HCT116 (cell line): Measurements from ENCODE around the gene ATP7B.

ENCODE experiments used
- CTCF ChIP-seq, 3 experiments: fragments of 200-600 bp in 1 of 3; sonication (generic) in 1 of 3; IDR thresholded peaks in 2 of 3; conservative IDR thresholded peaks in 1 of 3; 2 replicates each; pipeline ENCODE4 v1.5.1; 2012 to 2017; ENCODE audit warnings: low read depth in 2 of 3, low read length in 2 of 3, antibody characterized with exemption in 1 of 3, borderline replicate concordance in 1 of 3, control low read depth in 1 of 3, mild to moderate bottlenecking in 1 of 3, mixed read lengths in 1 of 3, mixed run types in 1 of 3, moderate library complexity in 1 of 3; ENCODE audit not compliant: insufficient read depth in 1 of 3
- EZH2 ChIP-seq: fragments of 200-600 bp; sonication (generic); IDR thresholded peaks from 2 replicates; pipeline ENCODE4 v1.6.1; 2017; ENCODE audit warnings: antibody characterized with exemption, mixed run types
- JUND ChIP-seq: IDR thresholded peaks from 2 replicates; pipeline ENCODE4 v1.6.1; 2012
- SRF ChIP-seq: IDR thresholded peaks from 2 replicates; pipeline ENCODE4 v1.6.1; 2012; ENCODE audit warnings: low read depth
- TCF7L2 ChIP-seq: IDR thresholded peaks from 2 replicates; pipeline ENCODE4 v1.7.0; 2011; ENCODE audit warnings: borderline replicate concordance, inconsistent platforms; ENCODE audit not compliant: insufficient read depth, insufficient read length; ENCODE audit errors: extremely low read depth
- YY1 ChIP-seq: IDR thresholded peaks from 2 replicates; pipeline ENCODE4 v1.6.1; 2011; ENCODE audit warnings: low read length, low read depth, moderate library complexity, mild to moderate bottlenecking; ENCODE audit not compliant: insufficient replicate concordance; ENCODE audit errors: extremely low read depth
- ZFX ChIP-seq: fragments of 450-650 bp; IDR thresholded peaks from 2 replicates; pipeline ENCODE4 v1.6.1; 2017
- TF ChIP-seq, protein P1 (sequence below): IDR thresholded peaks from 2 replicates; pipeline ENCODE4 v1.6.1; 2011; ENCODE audit warnings: mild to moderate bottlenecking, low read length, moderate library complexity; ENCODE audit not compliant: insufficient replicate concordance; ENCODE audit errors: extremely low read depth

DNA sequence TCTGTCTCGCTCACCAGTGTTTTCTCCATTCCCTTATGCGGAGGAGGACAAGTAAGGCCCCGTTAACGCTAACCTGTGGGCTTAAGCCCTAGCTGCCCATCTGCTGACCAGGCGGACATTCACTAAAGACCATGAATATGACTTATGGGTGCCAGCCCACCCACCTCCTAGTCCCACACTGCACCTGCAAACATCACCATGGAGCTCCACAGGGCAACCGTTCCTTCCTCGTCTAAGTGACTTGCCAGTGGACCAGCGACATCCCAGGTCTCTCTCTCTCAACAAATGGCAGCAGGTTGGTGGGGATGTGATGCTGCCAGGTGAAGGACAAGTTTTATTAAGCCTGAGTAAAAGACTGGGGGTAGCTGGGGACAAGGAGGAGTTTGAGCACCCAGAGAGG, 94.3 kb downstream of the ATP7B start:
- TF ChIP-seq YY1: no peak
- TF ChIP-seq CTCF (IDR thresholded peaks at IDR 0.05 in 2 of 3, conservative IDR thresholded peaks at IDR 0.05 in 1 of 3; ENCODE audit: borderline replicate concordance in 1 of 3, insufficient read depth in 1 of 3, low read depth in 2 of 3, low read length in 2 of 3): no peak
- TF ChIP-seq EZH2: no peak
- TF ChIP-seq, protein P1, sequence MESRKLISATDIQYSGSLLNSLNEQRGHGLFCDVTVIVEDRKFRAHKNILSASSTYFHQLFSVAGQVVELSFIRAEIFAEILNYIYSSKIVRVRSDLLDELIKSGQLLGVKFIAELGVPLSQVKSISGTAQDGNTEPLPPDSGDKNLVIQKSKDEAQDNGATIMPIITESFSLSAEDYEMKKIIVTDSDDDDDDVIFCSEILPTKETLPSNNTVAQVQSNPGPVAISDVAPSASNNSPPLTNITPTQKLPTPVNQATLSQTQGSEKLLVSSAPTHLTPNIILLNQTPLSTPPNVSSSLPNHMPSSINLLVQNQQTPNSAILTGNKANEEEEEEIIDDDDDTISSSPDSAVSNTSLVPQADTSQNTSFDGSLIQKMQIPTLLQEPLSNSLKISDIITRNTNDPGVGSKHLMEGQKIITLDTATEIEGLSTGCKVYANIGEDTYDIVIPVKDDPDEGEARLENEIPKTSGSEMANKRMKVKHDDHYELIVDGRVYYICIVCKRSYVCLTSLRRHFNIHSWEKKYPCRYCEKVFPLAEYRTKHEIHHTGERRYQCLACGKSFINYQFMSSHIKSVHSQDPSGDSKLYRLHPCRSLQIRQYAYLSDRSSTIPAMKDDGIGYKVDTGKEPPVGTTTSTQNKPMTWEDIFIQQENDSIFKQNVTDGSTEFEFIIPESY: no peak
- TF ChIP-seq JUND: no peak
- no peak for TF ChIP-seq SRF
- TF ChIP-seq TCF7L2: no peak
- TF ChIP-seq ZFX: no peak
